Activated CD8-positive, alpha-beta memory T cell treated with anti-CD3 and anti-CD28 coated beads for 24 hours (primary cell): ENCODE measurements around the gene ZNF775.

Source experiments
- DNase-seq: peaks from one replicate; pipeline ENCODE4 v3.0.0-alpha.2; 2020

Gene ZNF775

DNA sequence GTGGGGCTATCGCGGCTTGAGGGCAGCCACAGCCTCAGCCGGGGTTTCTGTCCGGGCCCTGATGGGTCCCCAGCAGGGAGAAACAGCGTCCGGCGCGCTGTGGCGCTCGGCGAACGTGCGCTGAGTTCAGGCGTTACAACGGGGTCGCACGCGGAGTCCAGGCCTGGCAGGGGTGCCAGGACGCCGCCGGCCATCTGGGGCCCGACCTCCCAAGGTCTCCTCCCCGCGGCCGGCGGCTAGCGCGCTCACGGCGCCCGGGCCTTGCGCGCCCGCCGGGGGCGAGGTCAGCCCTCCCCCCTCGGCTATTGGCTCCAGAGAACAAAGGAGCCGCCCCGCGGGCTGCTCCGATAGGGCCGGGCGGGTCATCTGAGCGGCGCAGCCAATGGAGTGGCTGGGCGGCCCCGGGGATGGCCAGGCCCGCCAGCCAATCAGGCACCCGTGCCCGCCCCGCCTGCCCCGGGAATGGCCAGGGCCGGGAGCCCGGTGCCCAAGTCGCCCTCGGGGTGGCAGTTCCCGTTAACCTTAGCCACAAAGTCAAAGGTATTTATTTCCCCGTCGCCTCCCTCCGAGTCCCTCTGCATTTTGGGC, at the start of gene ZNF775:
TSS of gene ZNF775 (plus strand) at position 478 of the 588 bp plus-strand sequence. CDS start 9,141 bp downstream, outside the sequence.
- DNase-seq: peak; percentile 94

DNA sequence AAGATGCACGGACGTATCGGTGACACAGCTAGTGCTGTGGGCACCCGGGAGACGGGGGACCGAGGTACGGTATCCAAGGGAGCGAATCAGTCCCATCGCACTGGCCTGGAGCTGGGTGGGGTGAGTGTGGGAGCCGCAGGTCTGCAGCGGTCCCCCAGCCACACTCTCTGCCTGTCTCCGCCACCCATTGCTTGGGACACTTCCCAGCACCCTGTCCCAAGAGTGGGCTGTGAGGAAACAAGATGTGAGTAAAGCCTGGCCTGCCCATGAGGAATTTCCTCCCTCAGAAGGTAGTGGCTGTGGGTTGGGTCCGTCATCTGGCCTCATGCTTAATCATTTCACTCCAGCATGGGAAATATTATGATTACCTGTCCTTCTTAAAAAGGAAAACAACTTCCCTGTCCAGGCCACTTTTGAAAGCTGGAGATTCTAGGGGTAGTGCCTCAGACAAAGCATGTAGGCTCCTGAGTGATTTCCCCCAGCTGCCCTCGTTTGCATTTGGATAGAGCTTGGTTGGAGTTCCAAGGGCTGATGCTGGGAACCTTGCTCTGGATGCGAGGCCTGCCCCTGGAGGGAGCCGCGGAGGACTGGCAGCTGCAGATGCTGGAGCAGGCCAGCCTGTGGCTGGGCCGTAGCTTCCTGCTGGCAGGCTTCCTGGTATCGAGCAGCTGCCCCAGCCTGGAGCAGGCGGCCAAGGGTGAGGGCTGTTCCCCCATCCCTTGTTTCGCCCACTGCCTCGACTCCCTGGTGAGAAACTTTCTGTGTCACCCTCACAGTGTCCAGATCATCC, 49.6 kb upstream of the ZNF775 start:
- DNase-seq: no peak

DNA sequence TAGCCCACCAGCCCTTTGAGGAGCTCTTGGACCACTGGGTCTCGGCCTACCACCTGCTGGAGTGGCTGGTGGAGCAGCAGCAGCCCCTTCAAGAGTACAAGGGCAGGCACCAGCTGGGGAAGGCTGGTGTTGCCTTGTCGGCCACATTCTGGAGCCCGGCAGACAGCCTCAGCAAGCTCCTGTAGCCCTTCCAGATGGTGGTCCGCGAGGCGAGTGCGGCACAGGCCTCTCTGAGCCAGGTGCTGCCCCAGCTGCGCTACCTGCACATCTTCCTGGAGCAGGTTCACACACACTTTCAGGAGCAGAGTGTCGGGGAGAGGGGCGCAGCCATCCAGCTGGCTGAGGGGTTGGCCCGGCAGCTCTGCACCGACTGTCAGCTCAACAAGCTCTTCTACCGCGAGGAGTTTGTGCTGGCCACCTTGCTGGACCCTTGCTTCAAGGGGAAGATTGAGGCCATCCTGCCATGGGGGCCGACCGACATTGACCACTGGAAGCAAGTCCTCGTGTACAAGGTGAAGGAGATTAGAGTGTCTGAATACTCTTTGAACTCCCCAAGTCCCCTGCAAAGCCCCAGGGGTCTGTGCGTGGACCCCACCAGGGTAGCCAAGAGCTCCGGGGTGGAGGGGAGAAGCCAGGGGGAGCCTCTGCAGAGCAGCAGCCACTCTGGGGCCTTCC, 48.8 kb upstream of the ZNF775 start:
- no peak for DNase-seq

DNA sequence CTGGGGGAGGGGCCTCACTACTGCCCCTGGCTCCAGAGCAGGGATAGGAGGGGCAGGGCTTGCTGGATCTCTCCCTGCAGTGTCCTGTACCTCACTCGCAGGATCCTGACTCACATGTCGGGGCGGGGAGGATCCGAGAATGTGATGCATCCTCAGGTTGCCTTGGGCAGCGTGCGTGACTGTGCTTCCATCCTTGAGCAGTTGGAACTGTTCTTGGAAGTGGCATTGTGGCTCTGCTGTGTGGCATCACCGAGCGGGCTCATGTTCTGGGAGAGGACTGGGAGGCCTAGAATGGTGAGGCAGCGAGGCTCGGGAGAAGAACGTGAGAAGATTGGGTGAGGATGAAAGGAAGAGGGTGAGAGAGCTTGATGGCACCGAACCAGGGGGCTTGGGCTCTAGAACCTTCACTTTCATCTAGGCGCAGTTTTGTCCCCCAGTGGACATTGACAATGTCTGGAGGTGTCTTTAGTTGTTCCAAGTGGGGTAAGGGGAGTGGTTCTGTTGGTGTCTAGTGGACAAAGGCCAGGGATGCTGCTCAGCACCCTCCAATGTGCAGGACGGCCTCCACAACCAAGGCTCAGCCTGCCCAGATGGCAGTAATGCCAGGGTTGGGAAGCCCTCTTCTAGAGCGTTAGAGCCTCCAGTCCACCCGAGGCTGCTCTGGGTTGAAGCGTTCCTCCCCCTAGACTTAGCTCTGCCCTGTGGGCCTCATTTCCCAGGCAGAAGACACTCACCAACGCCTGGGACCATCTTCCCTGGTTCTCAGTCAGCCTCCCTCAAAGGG, 46.1 kb upstream of the ZNF775 start:
- DNase-seq: no peak

GRCh38 chr7:150333659-150334058, 45.5 kb upstream of the ZNF775 start:
- no peak for DNase-seq

DNA sequence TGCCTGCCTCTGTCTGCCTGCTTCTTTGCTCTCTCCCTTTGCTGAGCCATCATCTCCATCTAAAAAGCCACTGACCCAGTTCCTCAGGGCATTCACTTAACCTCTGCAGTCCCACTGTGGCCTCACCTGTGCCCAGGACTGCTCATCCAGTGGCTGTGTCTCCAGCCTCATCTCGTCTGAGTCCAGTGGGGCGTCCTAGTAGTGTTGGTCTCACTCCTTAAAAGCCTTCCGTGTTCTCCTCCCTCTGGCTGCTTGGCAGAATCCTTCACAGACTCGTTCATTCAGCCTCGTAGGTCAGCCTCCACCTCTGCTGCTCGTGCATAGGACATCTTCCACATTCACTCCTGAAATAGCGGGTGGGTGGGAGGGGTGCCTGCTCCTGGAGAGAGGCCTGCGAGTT, 45.0 kb upstream of the ZNF775 start:
- no peak for DNase-seq

DNA sequence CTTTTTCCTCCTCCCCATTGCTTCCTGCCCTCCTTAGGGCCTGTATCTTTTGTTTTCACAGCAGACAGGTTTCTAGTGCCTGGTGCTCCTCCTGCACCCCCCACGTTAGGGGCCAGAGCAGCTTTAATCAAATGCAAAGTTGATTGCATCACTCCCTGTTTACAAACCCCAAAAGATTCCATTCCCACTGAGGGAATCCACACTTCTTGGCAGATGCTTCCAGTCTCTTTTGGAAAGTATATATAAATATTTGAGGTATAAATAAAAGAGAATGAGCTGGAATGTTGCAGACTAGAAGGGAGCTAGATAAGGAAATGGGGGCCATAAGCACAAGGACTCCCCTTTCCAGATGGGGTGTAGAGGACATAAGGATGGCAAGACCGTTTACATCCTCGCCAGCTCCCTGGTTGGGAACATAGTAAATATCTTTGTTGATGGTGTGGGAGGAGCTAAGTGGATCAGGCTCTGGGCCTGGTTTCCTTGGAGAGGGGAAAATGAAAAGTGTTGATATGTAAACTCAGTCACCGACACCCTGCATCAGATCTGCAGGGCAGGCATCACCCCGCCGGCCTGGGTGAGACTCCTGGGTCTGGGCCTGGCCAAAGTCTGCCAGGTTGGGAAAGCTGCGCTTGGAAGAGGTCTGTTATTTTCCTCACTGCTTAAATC, 43.9 kb upstream of the ZNF775 start:
- DNase-seq: no peak

GRCh38 chr7:150335774-150336112, 43.4 kb upstream of the ZNF775 start:
- DNase-seq: no peak

- DNase-seq: no peak
Measured at GRCh38 chr7:150336746-150337145, 42.4 kb upstream of the ZNF775 start.

DNA sequence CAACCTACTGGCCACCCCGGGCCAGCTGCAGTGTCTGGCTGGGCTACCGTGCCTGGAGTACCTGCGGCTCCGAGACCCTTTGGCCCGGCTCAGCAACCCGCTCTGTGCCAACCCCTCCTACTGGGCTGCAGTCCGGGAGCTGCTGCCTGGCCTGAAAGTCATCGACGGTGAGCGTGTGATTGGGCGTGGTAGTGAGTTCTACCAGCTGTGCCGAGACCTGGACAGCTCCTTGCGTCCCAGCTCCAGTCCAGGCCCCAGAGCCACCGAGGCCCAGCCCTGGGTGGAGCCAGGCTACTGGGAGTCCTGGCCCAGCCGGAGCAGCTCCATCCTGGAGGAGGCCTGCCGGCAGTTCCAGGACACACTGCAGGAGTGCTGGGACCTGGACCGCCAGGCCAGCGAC, 42.0 kb upstream of the ZNF775 start:
- no peak for DNase-seq

- no peak for DNase-seq
Measured at GRCh38 chr7:150337659-150338081, 41.5 kb upstream of the ZNF775 start.

DNA sequence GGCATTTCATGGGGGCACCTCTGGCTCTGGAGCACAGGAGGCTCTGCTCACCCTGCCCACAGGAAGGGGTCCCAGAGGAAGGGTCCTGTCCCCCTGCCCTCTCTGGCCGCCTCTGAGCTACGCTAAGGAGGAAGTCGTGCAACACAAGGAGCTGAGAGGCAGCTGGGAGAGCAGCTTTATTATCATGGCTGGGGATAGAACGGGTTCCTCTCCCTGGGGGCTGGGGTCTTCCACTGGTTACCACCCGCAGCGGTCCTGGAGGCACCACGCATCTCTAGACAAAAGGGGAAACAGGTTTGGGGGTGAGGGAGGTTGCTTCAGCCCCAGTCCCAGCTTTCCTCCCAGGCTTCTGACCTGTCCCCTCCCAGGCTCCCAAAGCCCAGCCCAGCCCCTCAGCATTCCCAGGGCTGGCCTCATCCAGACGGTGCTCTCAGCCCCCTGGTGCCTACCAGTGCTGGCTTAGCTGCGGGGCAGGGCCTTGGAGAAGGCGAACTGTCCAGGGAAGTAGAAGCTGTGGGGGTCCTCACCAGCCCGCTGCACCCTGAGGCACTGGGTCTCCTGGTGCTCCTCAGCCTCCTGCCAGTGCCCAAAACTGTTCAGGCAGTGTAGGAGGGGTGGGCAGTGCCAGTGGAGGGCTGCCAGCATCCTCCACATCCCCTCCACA, 40.8 kb upstream of the ZNF775 start:
- no peak for DNase-seq

DNA sequence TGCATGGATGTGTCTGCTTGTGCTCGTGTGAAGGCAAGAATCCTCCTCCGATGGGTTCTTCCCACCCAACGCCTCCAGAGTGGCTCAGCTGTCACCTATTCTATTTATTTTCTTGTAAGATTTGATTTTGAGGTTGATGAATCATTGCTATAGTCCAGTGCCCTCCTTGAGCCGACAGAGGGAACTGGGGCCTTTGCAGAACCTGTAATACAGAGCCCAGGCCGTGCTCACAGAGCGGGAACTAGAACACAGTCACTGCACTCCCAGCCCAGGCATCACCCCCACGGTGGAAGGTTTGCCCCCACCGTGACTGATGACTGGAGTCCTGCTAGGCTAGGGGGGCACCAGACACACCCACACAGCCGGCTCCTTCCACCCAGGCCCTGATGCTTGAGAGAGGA, 39.7 kb upstream of the ZNF775 start:
- DNase-seq: no peak

- no peak for DNase-seq
Measured at GRCh38 chr7:150340024-150340749, 38.9 kb upstream of the ZNF775 start.

- DNase-seq: no peak
Measured at GRCh38 chr7:150340875-150341262, 38.3 kb upstream of the ZNF775 start.

DNA sequence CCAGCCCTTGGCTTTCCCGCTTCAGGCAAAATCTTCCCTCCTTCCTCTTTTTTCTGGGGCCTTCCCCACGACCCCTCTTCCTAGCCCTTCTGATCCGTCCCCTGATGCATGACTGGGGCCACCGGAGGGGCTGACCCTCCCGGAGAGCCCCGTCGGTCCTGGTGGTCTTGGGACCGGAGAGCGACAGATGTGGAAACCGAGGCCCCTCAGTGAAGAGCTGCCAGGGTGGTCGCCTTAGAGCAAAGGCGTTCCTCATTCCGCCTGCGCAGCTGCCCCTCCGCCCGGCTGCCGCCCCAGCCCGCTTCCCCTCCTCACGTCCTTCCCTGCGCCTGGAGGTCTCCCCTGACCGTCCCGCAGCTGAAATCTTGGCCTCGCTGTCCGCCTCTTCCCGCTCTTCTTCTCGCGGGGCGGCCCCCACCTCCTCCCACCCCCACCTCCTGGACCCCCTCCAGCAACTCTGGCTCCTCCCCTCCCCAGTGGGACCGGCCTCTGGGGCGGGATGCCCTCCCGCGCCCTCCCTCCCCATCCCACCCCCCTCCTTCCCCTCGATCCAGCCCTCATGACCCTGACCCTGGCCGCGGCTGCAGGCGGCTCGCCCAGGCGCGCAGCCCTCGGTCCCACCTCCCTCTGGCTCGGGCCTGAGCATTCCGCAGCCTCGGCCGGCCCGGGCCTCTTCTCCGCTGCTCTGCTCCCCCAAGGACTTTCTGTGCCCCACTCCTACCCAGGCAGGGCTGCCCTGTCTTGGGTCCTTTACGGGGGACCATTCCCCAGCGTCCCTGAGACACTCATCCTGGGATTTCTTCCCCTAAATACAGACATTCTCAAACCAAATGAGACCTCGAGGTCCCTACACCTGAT, 37.6 kb upstream of the ZNF775 start, which contains the start of gene RARRES2:
TSS of gene RARRES2 (minus strand) at position 367 of the 858 bp plus-strand sequence. CDS start 1,020 bp downstream, outside the sequence.
- no peak for DNase-seq

- no peak for DNase-seq
Measured at GRCh38 chr7:150342121-150342408, 37.1 kb upstream of the ZNF775 start.

DNA sequence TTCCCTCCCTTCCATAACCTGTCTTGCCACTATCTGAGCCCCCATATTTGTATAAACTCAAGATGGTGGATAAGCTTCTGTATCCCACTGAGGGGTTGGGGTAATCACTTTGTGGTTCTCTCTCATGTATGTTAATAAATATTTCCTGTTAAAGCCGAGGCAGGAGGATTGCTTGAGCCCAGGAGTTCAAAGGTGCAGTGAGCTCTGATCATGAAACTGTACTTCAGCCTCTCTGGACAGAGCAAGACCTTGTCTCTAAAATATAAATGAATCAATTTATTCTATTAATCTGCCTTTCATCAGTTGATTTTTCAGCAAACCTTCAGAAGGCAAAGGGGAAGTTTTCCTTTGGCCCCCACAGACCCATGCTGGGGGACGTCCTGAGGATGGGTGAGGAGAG, 35.9 kb upstream of the ZNF775 start:
- no peak for DNase-seq

GRCh38 chr7:150344299-150344698, 34.8 kb upstream of the ZNF775 start:
- no peak for DNase-seq

GRCh38 chr7:150345012-150345411, 34.1 kb upstream of the ZNF775 start:
- no peak for DNase-seq

- no peak for DNase-seq
Measured at GRCh38 chr7:150346922-150347321, 32.2 kb upstream of the ZNF775 start.
